Neural cell (in vitro differentiated cells): ENCODE data around the gene PROX1.

Experiments used
- CTCF ChIP-seq: fragments of 450-650 bp; IDR thresholded peaks from 2 replicates; pipeline ENCODE4 v1.5.1; 2014; ENCODE audit warnings: antibody characterized with exemption, mild to moderate bottlenecking, moderate library complexity; ENCODE audit not compliant: poor library complexity, severe bottlenecking
- EP300 ChIP-seq: fragments of 450-650 bp; conservative IDR thresholded peaks from 2 replicates; pipeline ENCODE4 v1.6.1; 2014; ENCODE audit warnings: antibody characterized with exemption, mild to moderate bottlenecking, moderate library complexity; ENCODE audit not compliant: poor library complexity, severe bottlenecking
- EZH2 ChIP-seq: fragments of 200-600, 300-800 bp; shearing (Covaris generic), sonication (generic); IDR thresholded peaks from 2 replicates; pipeline ENCODE4 v1.6.1; 2014; ENCODE audit warnings: antibody characterized with exemption, low read length, borderline replicate concordance, mild to moderate bottlenecking; ENCODE audit not compliant: insufficient read depth, poor library complexity, severe bottlenecking
- MXI1 ChIP-seq: fragments of 450-650 bp; conservative IDR thresholded peaks from 2 replicates; pipeline ENCODE4 v1.6.1; 2014; ENCODE audit warnings: antibody characterized with exemption, mild to moderate bottlenecking; ENCODE audit not compliant: poor library complexity, severe bottlenecking
- POLR2AphosphoS5 ChIP-seq: IDR thresholded peaks from 2 replicates; pipeline ENCODE4 v1.6.1; 2012
- RAD21 ChIP-seq: fragments of 450-650 bp; conservative IDR thresholded peaks from 2 replicates; pipeline ENCODE4 v1.6.1; 2014; ENCODE audit warnings: antibody characterized with exemption, mild to moderate bottlenecking, moderate library complexity
- REST ChIP-seq: IDR thresholded peaks from 2 replicates; pipeline ENCODE4 v1.6.1; 2012; ENCODE audit warnings: borderline replicate concordance

GRCh38 chr1:214008791-214009422, 21.1 kb downstream of the PROX1 start:
- no peak for TF ChIP-seq CTCF
- no peak for TF ChIP-seq POLR2AphosphoS5
- no peak for TF ChIP-seq EP300
- no peak for TF ChIP-seq REST
- no peak for TF ChIP-seq MXI1
- TF ChIP-seq EZH2 = no peak
- TF ChIP-seq RAD21 = no peak
